ENCODE data around the gene CACFD1. TPM values are rescaled to one million over a fixed set of nuclear protein-coding genes. Genes with fewer than 3 reads are reported as not detected.

CACFD1 gene
- total RNA-seq, 1 donor from 2014 or later = 12.8 TPM

DNA sequence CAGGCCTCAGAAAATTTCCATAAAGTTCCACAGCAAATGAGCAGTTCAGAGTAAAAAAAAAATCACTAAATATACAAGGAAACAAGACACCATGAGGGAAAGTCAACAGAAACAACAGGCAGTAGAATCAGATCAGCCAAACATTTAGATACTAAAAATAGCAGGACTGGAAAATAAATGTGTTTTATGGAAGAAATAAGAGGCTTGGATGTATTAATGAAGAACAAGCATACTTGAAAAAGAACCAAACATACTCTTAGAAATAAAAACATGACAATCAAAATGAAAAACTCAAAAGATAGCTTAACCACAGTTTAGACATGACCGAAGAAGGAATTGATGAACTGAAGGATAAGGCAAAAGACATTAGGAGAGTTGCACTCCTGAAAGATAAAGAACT, 42.3 kb downstream of the CACFD1 start:
- DNase-seq = no peak

DNA sequence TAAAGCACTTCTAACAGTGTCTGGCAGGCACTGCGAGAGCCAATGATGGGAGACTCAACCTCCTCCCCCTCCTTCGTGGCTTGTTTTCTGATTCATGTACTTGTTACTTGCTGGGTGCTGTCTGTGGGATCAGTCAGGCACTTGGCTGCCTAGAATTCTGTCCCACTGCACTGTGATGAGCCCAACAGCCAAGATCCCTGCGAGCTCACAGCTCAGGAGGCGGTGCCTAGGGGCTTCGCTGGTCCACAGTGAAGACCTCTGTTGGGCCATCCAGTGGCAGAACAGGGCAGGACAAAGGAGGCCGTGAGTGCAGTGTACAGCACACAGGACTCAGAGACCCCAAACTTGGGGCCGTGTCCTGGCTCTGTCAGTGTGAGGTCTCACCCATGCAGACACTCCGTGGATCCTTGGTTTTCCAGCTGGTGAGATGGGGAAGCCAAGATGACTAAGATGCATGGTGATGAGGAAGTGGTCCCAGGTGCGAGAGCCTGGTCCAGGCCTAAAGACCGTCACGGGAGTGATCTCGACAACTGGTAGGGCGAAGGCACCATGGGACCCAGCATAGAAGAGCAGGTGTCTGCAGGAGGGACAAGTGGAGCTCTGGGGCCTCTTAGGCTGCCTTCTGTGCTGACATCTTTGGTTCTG, 45.5 kb downstream of the CACFD1 start:
- DNase-seq = no peak

DNA sequence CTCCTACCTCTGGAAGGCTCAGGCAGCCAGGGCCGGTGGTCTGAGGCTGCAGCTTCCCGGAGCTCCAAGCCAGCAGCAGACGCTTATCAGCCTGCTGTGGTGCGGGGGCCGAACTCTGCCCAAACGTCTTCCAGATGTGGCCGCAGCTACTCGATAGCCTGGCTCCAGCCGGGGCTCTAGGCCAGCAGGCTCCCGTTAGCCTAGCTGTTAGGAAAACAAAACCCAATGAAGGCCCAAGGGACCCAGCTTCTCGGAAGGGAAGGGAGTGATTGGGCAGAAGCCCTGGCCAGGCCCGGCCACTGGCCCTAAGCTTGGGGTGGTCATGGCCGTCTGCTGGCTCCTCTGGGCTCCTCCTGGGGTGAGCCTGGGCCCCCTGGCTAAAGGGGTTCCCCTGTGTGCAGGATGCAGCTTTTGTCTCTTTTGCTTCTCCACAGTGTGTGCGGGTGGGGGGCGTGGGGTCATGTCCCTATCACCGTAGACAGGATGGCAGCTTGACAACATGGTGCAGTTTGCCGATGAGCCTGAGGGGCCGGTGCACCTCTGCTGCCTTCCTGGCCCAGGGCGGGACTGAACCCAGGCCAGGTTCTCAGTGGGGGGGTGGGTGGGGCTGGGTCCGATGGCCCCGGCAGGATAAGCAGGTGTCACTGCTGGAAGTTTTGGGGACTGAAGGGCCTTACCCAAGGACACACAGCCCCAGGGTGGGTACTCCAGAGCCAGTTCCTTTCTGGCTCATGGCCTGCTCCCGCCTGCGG, 46.3 kb downstream of the CACFD1 start:
- no peak for DNase-seq

- no peak for DNase-seq
These were observed 46.9 kb downstream of the CACFD1 start for GRCh38 chr9:133506653-133507038.

DNA sequence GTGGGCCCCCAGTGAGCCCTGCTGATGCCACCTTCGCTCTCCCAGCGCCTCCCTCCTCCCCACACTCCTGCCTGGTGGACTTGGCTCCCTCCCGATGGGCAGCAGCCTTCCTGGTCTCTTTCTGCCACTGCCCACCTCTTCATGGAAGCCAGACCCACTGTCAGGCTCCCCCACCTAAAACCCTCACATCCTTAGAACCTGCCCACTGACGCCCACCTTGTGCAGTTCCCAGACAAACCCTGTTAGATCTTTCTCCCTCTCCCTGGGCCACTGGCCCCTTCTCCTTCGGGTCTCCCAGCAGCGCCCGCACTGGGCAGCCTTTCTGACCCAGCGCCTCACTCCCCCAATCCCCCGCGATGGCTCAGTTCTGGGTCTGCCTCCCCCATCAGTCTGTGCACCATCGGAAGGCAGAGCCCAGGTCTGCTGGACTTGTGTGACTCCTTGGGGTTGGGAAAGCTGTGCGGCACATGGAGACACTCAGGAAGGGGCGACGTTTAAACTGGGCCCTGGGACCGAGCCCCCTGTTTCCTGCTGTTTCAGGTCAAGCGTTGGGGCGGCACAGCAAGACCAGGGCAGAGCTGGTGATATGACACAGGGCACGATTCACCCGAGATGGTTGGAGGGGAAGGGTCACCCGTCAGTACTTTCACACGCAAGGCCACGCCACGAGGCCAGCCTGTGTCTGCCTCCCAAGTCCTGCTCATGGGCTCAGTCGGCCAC, 47.6 kb downstream of the CACFD1 start:
- DNase-seq = no peak

- no peak for DNase-seq
These were observed 48.3 kb downstream of the CACFD1 start for GRCh38 chr9:133508046-133508445.

DNA sequence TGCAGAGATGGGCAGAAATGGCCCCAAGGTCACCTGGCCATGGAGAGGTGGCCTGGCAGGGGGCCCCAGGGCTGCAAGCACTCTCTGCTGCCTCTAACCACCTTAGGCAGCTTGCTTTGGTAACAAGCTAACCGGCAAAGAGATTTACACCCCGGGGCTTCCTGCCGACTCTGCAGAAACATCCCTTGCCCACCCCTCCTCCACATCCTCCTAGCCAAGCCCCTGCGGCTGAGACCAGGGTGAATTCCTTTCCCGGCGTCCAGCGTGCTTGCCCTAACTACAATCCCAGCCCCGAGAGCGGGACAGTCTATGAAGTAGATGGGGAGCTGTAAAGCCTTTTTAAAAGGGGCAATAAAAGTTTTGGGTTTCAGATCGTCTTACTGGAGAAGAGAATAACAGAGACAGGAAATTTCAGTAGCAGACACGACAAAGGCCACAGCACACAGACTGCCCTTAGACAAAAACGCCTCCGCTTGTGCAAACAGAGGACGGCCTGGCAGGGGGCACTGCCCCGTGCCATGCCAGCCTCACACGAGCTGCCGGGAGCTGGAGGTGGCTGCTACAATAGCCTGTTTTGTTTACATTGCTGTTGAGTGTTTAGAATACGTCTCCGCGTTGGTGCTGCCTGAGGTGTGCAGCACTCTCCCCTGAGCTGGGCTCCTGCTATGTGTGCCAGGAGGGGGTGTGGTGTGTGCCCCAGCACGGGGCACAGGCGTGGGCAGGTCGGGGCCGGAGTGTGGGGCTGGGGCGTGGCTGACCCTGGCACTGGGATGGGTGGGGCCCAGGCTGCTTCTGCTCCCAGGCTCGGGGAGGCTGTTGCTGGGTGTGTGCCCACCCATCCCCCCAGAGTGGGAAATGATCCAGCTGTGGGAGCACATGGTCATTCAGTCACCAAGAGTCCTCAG, 49.7 kb downstream of the CACFD1 start:
- peak; percentile 5 for DNase-seq

- no peak for DNase-seq
These were observed 51.2 kb downstream of the CACFD1 start for GRCh38 chr9:133510926-133511505.

DNA sequence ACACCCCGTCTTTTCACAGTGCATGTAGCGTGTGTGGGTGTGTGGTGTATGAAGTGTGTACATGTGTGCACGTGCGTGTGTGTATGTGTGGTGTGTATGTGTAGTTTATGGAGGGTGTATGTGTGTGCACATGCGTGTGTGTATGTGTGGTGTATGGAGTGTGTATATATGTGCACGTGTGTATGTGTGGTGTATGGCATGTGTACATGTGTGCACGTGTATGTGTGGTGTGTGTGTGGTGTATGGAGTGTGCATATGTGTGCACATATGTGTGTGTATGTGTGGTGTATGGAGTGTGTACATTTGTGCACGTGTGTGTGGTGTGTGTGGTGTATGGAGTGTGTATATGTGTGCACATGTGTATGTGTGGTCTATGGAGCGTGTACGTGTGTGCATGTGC, 51.8 kb downstream of the CACFD1 start:
- no peak for DNase-seq

- DNase-seq = no peak
These were observed 52.8 kb downstream of the CACFD1 start for GRCh38 chr9:133512253-133513213.

DNA sequence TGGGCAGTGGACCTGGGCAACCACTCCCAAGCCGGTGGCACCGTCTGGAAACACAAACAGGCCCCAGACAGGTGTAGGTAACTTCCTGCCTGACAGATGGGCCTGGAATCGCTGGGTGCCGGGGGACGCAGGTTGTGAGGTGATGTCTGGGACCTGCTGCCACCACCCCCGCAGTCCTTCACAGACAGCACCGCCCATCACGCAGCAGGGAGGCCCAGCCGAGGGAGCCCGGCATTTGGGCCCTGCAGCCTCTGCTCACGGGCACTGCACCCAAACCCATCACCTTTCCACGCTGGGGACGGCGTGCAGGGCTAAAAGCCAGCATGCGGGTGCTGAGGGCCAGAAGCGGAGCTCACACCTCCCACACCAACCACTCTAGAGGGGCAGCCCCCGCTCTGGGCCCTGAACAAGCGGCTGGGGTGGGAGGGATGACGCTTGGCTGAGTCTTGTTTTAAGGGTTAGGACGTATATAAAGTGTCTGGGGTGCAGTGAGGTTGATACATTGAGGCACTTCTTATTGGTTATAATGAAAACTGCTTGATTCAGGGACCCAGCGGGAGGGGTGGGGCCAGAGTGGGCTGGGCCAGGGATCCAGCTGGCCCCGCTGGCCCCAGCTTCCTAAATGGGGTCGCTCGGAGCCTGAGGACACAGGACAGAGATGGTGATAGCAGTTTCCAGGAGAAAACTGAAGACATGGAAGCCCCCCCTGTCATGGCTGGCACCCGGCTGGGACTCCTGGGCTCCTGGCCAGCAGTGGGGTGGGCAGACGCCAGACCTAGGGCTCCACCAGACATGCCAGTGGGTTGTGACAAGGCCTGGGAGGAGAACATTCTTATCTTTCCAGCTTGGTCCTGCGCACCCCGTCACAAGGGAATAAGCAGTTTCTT, 53.7 kb downstream of the CACFD1 start:
- no peak for DNase-seq

DNA sequence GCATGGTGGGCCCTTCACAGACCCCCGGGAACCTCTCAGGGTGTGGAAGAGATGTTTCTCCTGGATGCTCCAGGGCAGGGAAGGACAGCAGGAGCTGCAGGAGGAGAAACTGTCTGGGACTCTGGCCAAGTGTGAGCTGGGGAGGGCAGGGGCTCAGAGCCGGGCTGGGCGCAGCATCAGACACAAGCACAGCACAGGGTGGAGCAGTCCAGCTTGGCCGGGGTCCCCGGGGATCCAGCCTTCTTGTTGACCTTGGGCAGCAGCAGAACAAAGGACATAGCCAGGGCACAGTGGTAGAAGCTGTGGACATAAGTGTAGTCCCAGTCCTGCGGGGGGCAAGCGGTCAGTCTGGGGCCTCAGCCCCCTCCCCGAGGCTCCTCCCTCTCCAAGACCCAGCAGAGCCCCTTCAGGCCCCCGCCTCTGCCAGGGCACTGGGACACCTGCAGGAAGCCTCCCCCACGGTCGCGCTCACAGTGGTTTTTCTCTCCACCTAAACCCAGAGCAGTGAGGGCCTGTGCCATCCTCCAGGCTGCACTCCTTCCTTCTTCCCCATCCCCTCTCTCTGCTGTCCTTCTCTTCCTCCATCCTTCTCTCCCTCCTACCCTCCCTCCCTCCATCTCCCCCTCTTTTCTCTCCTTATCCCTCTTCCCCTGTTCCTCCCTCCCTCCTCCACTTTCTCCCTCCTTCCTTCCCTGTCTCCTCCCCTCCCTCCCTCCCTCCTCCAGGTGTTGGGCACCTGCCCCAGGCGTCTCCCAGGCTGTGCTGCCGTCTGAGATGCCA, 54.9 kb downstream of the CACFD1 start:
- DNase-seq = no peak

- DNase-seq = no peak
These were observed 55.4 kb downstream of the CACFD1 start for GRCh38 chr9:133515240-133515610.

- DNase-seq = no peak
These were observed 56.0 kb downstream of the CACFD1 start for GRCh38 chr9:133515615-133516255.

GRCh38 chr9:133516256-133516960, 56.6 kb downstream of the CACFD1 start:
- DNase-seq = no peak

DNA sequence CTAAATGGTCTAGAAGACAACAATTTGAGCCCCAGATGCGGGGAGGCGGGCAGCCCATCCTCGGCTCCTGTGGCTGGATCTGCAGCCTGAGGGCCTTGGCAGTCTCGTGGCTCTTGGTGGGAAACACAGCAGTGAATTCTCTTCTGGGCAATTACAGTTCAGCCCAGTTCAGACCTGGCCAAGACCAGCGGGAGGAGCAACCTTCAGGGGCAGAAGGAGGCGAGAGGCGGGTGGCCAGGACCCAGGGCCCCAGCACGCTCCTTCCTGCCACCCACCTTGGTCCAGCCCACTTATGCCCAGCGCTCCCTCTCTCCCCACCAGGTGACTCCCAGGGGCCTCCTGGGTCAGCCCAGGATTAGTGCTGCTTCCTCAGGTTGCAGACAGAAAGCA, 57.2 kb downstream of the CACFD1 start:
- no peak for DNase-seq

DNA sequence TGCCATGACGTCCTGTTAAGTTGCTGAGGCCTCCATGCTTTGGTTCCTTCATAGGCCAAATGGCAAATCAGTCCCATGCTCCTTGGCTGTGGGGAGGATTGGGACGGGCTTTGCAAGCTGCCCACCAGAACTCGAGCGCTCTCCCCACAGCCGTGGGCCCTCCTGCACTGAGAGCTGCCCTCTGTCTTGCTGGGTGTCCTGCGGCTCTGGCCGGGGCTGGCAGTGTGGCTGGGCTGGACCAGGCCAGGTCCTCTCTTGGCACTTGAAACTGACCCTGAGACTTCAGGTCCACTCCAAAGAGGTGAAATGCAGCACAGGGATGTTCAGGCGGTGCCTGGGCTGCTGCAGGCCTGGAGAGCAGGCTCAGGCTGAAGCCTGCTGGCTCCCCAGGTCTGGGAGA, 57.9 kb downstream of the CACFD1 start:
- no peak for DNase-seq

DNA sequence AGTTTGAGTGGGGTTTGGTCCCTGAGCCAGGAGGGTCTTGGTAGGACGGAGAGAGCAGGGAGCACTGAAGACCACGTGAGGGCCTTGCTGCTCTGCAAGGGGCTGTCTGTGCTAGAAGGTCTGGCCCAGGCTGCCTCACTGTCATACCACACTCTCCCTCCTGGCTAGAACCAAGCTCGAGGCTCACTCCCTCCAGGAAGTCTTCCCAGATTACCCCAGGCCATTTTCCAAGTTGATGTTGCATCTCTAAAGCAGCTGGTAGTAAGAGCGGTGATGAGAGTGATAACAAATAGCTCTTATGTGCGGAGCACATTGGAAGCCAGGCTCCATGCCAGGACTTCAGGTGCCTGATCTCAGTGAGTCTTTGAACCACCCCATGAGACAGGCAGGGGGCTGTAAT, 58.4 kb downstream of the CACFD1 start:
- DNase-seq = no peak

Data from dermis blood vessel endothelial cell (primary cell).